ENCODE data around the gene HTR3D.
"Not testable (repeated sequence)": the region's sequence is repeated elsewhere in the genome, so short reads cannot be mapped to it uniquely, and the experiment has no call there.

Gene HTR3D

GRCh38 chr3:184067573-184068055, 36.1 kb downstream of the HTR3D start:
- DNase-seq (ENCODE audit: low read depth, low spot score), result no peak

- no peak for DNase-seq (ENCODE audit: low read depth, low spot score)
These were observed 36.8 kb downstream of the HTR3D start for GRCh38 chr3:184068344-184068743.

GRCh38 chr3:184071142-184071541, 39.6 kb downstream of the HTR3D start:
- DNase-seq (ENCODE audit: low read depth, low spot score), result not testable (repeated sequence)

GRCh38 chr3:184073621-184074020, 42.1 kb downstream of the HTR3D start:
- DNase-seq (ENCODE audit: low read depth, low spot score), result no peak

- no peak for DNase-seq (ENCODE audit: low read depth, low spot score)
These were observed 44.4 kb downstream of the HTR3D start for GRCh38 chr3:184075901-184076300.

GRCh38 chr3:184077881-184078280, 46.3 kb downstream of the HTR3D start:
- DNase-seq (ENCODE audit: low read depth, low spot score), result peak; percentile 79

GRCh38 chr3:184078851-184079250, 47.3 kb downstream of the HTR3D start:
- no peak for DNase-seq (ENCODE audit: low read depth, low spot score)

GRCh38 chr3:184081116-184081830, 49.7 kb downstream of the HTR3D start:
- no peak for DNase-seq (ENCODE audit: low read depth, low spot score)

- DNase-seq (ENCODE audit: low read depth, low spot score), result no peak
These were observed 50.5 kb downstream of the HTR3D start for GRCh38 chr3:184082034-184082433.

GRCh38 chr3:184082465-184082864, 50.9 kb downstream of the HTR3D start:
- DNase-seq (ENCODE audit: low read depth, low spot score), result no peak

- peak; percentile 6 for DNase-seq (ENCODE audit: low read depth, low spot score)
These were observed 53.9 kb downstream of the HTR3D start for GRCh38 chr3:184085389-184085852.

Data from ELF-1 (cell line).